HEK293 (cell line): ENCODE results near the gene RNF19B.

Experiments
- CTCF ChIA-PET: fragments of 350-600 bp; formaldehyde crosslinking; extraction: SDS; loops from one replicate; lab custom pipeline; 2021; ENCODE audit warnings: antibody characterized with exemption; lab: Yijun Ruan, JAX
- POLR2A ChIA-PET: fragments of 300-600 bp; formaldehyde crosslinking; extraction: SDS; loops from one replicate; lab custom pipeline; 2020; ENCODE audit warnings: antibody characterized with exemption, inconsistent platforms; lab: Yijun Ruan, JAX
- H3K27ac ChIP-seq: fragments of 200-500 bp; sonication (Bioruptor generic); 2 replicates; pipeline ENCODE4 v1.5.1; 2014; ENCODE audit warnings: low read depth, low read length, control low read depth, inconsistent platforms; ENCODE audit errors: extremely low read depth
- H3K36me3 ChIP-seq, 2 experiments: fragments of 200-500 bp in 1 of 2; sonication (Bioruptor generic) in 1 of 2; 1 replicate in 1 of 2; 2 replicates in 1 of 2; pipeline ENCODE4 v1.5.1; 2014 to 2017; ENCODE audit warnings: inconsistent platforms in 2 of 2, low read length in 2 of 2; ENCODE audit not compliant: control insufficient read depth in 2 of 2, insufficient read depth in 1 of 2
- H3K4me1 ChIP-seq: fragments of 200-500 bp; sonication (Bioruptor generic); 2 replicates; pipeline ENCODE4 v1.5.1; 2014; ENCODE audit warnings: mild to moderate bottlenecking, low read length, inconsistent platforms; ENCODE audit not compliant: control insufficient read depth, insufficient read depth
- H3K4me3 ChIP-seq: 2 replicates; pipeline ENCODE4 v1.5.1; 2011; ENCODE audit warnings: low read depth, mild to moderate bottlenecking, control low read depth, low read length, moderate library complexity
- H3K9me3 ChIP-seq: fragments of 200-500 bp; sonication (Bioruptor generic); 2 replicates; pipeline ENCODE4 v1.5.1; 2014; ENCODE audit warnings: low read depth, low read length, inconsistent platforms; ENCODE audit not compliant: control insufficient read depth, insufficient read depth
- CTCF ChIP-seq: fragments of 450-650 bp; formaldehyde crosslinking; IDR thresholded peaks from 2 replicates; pipeline ENCODE4 v1.5.1; 2016; ENCODE audit warnings: missing biosample characterization, missing genetic modification characterization
- KLF1 ChIP-seq: fragments of 450-650 bp; formaldehyde crosslinking; IDR thresholded peaks from 2 replicates; pipeline ENCODE4 v1.5.1; 2016; ENCODE audit warnings: missing biosample characterization, missing genetic modification characterization
- KLF10 ChIP-seq: fragments of 450-650 bp; IDR thresholded peaks from 2 replicates; pipeline ENCODE4 v1.5.1; 2018; ENCODE audit warnings: missing biosample characterization, mild to moderate bottlenecking, missing genetic modification characterization
- KLF16 ChIP-seq: fragments of 450-650 bp; formaldehyde crosslinking; IDR thresholded peaks from 2 replicates; pipeline ENCODE4 v1.5.1; 2017; ENCODE audit warnings: missing biosample characterization, missing genetic modification characterization
- KLF17 ChIP-seq: fragments of 450-650 bp; formaldehyde crosslinking; IDR thresholded peaks from 2 replicates; pipeline ENCODE4 v1.5.1; 2016; ENCODE audit warnings: missing biosample characterization, missing genetic modification characterization
- OVOL3 ChIP-seq: fragments of 450-650 bp; formaldehyde crosslinking; IDR thresholded peaks from 2 replicates; pipeline ENCODE4 v1.5.1; 2016; ENCODE audit warnings: missing biosample characterization, missing genetic modification characterization
- PRDM1 ChIP-seq: fragments of 450-650 bp; formaldehyde crosslinking; IDR thresholded peaks from 2 replicates; pipeline ENCODE4; 2016; ENCODE audit warnings: missing biosample characterization, missing genetic modification characterization
- SETDB1 ChIP-seq: IDR thresholded peaks from one replicate; pipeline ENCODE4 v1.6.1; 2017; ENCODE audit warnings: mild to moderate bottlenecking, low read length, moderate library complexity, mixed read lengths; ENCODE audit not compliant: insufficient read length
- ZBTB49 ChIP-seq: fragments of 450-650 bp; formaldehyde crosslinking; IDR thresholded peaks from 2 replicates; pipeline ENCODE4 v1.5.1; 2016; ENCODE audit warnings: missing biosample characterization, missing genetic modification characterization, low read depth
- ZBTB8A ChIP-seq: fragments of 450-650 bp; formaldehyde crosslinking; IDR thresholded peaks from 2 replicates; pipeline ENCODE4 v1.5.1; 2016; ENCODE audit warnings: missing biosample characterization, missing genetic modification characterization
- ZNF132 ChIP-seq: fragments of 450-650 bp; formaldehyde crosslinking; IDR thresholded peaks from 2 replicates; pipeline ENCODE4 v1.5.1; 2017; ENCODE audit warnings: missing biosample characterization, missing genetic modification characterization, borderline replicate concordance
- ZNF146 ChIP-seq: fragments of 450-650 bp; formaldehyde crosslinking; IDR thresholded peaks from 2 replicates; pipeline ENCODE4 v1.5.1; 2016; ENCODE audit warnings: missing biosample characterization, missing genetic modification characterization
- ZNF157 ChIP-seq: fragments of 450-650 bp; formaldehyde crosslinking; IDR thresholded peaks from 2 replicates; pipeline ENCODE4 v1.5.1; 2016; ENCODE audit warnings: missing biosample characterization, missing genetic modification characterization
- ZNF37A ChIP-seq: fragments of 450-650 bp; IDR thresholded peaks from 2 replicates; pipeline ENCODE4 v1.5.1; 2018; ENCODE audit warnings: missing biosample characterization, missing genetic modification characterization
- ZNF548 ChIP-seq: fragments of 450-650 bp; formaldehyde crosslinking; IDR thresholded peaks from 2 replicates; pipeline ENCODE4 v1.5.1; 2016; ENCODE audit warnings: missing biosample characterization, missing genetic modification characterization
- ZNF585B ChIP-seq: fragments of 450-650 bp; formaldehyde crosslinking; IDR thresholded peaks from 2 replicates; pipeline ENCODE4 v1.5.1; 2016; ENCODE audit warnings: missing biosample characterization, missing genetic modification characterization
- ZNF654 ChIP-seq: fragments of 450-650 bp; formaldehyde crosslinking; IDR thresholded peaks from 2 replicates; pipeline ENCODE4 v1.5.1; 2016; ENCODE audit warnings: low read depth, missing biosample characterization, missing genetic modification characterization
- ZNF677 ChIP-seq: fragments of 450-650 bp; IDR thresholded peaks from 2 replicates; pipeline ENCODE4 v1.5.0; 2018; ENCODE audit warnings: missing biosample characterization, mild to moderate bottlenecking, missing genetic modification characterization, moderate library complexity
- ZNF777 ChIP-seq: fragments of 450-650 bp; formaldehyde crosslinking; IDR thresholded peaks from 2 replicates; pipeline ENCODE4 v1.5.1; 2017; ENCODE audit warnings: missing biosample characterization, missing genetic modification characterization, borderline replicate concordance
- ZNF792 ChIP-seq: fragments of 450-650 bp; formaldehyde crosslinking; IDR thresholded peaks from 2 replicates; pipeline ENCODE4 v1.5.1; 2016; ENCODE audit warnings: missing biosample characterization, missing genetic modification characterization
- ZSCAN18 ChIP-seq: fragments of 450-650 bp; formaldehyde crosslinking; IDR thresholded peaks from 2 replicates; pipeline ENCODE4 v1.5.1; 2016; ENCODE audit warnings: missing biosample characterization, missing genetic modification characterization
- ZSCAN5A ChIP-seq: fragments of 450-650 bp; formaldehyde crosslinking; IDR thresholded peaks from 2 replicates; pipeline ENCODE4 v1.5.1; 2016; ENCODE audit warnings: missing biosample characterization, missing genetic modification characterization
- ZXDB ChIP-seq: fragments of 450-650 bp; formaldehyde crosslinking; IDR thresholded peaks from 2 replicates; pipeline ENCODE4 v1.5.1; 2016; ENCODE audit warnings: missing biosample characterization, missing genetic modification characterization

RNF19B gene

GRCh38 chr1:32928285-32928684 is 36.3 kb downstream of the RNF19B start:
- Histone ChIP-seq H3K36me3 (no peaks in the 10 kb centered on the region), H3K27ac (no peak overlapping the region), H3K4me3 (no peak overlapping the region), H3K9me3 (no peaks in the 10 kb centered on the region)
- CTCF ChIA-PET = interaction anchor here (0.7 to 1.4 kb wide), 2 partner anchors 10 to 158 kb away, joined by 3 to 4 read pairs; no protein-coding TSS in a partner anchor
- POLR2A ChIA-PET = no interaction called here
- TF ChIP-seq ZNF157 (tag by site-specific recombination) (peak; percentile 86), ZBTB49 (tag by site-specific recombination) (no peak)
- TF ChIP-seq, all 188 proteins: peak for 1
- H3K4me1 ChIP-seq = no peaks in the 10 kb centered on the region

GRCh38 chr1:32927441-32927840 is 37.2 kb downstream of the RNF19B start:
- ChIA-PET POLR2A (no interaction called here), CTCF (interaction anchor here (0.6 kb wide), 1 partner anchor 46 kb away, joined by 3 read pairs; no protein-coding TSS in a partner anchor)
- H3K4me3 ChIP-seq = no peak overlapping the region
- H3K36me3 ChIP-seq = no peaks in the 10 kb centered on the region
- no peak for TF ChIP-seq ZBTB8A
- TF ChIP-seq ZNF548 (tag by site-specific recombination) = no peak
- TF ChIP-seq ZNF146 (tag by site-specific recombination) = peak; percentile 79
- H3K9me3 ChIP-seq = no peaks in the 10 kb centered on the region
- H3K27ac ChIP-seq = no peak overlapping the region
- H3K4me1 ChIP-seq = no peaks in the 10 kb centered on the region

GRCh38 chr1:32926562-32926961 is 38.0 kb downstream of the RNF19B start:
- H3K36me3 ChIP-seq = no peaks in the 10 kb centered on the region
- TF ChIP-seq OVOL3 (tag by site-specific recombination) (no peak), KLF1 (no peak), ZNF37A (tag by site-specific recombination) (no peak), ZSCAN5A (no peak), KLF17 (tag by site-specific recombination) (no peak), ZSCAN18 (tag by site-specific recombination) (no peak), KLF16 (tag by site-specific recombination) (no peak), ZNF777 (tag by site-specific recombination) (no peak), KLF10 (tag by site-specific recombination) (no peak), PRDM1 (tag by site-specific recombination) (no peak), SETDB1 (no peak), ZNF677 (tag by site-specific recombination) (no peak), ZNF585B (tag by site-specific recombination) (no peak), ZNF654 (tag by site-specific recombination) (no peak), CTCF (tag by site-specific recombination) (no peak), ZNF792 (tag by site-specific recombination) (no peak), ZXDB (tag by site-specific recombination) (no peak), ZNF132 (tag by site-specific recombination) (no peak)
- TF ChIP-seq, all 188 proteins: peak for 0
- Histone ChIP-seq H3K4me3 (no peak overlapping the region), H3K4me1 (no peaks in the 10 kb centered on the region), H3K27ac (no peak overlapping the region), H3K9me3 (no peaks in the 10 kb centered on the region)
- CTCF ChIA-PET = no interaction called here
- POLR2A ChIA-PET = interaction anchor here (0.7 kb wide), 1 partner anchor 200 kb away, joined by 7 read pairs; no protein-coding TSS in a partner anchor
